GM10266 (cell line): ENCODE results near the gene LETMD1.

Experiments used
- DNase-seq: peaks from one replicate; pipeline ENCODE4 v3.0.0; 2012; ENCODE audit errors: extremely low spot score
- CTCF ChIP-seq: IDR thresholded peaks from 2 replicates; pipeline ENCODE4 v1.5.1; 2012; ENCODE audit warnings: mild to moderate bottlenecking, low read depth; ENCODE audit not compliant: control insufficient read depth, insufficient read depth; ENCODE audit errors: missing control alignments

Gene LETMD1

GRCh38 chr12:51048661-51049251 lies 629 bp downstream of the LETMD1 start:
- TF ChIP-seq CTCF: no peak
- DNase-seq: no peak

- TF ChIP-seq CTCF: no peak
- no peak for DNase-seq
Measured at GRCh38 chr12:51049525-51049924, 1.4 kb downstream of the LETMD1 start.

GRCh38 chr12:51051787-51052186 lies 3.7 kb downstream of the LETMD1 start:
- TF ChIP-seq CTCF: no peak
- DNase-seq: no peak

GRCh38 chr12:51055060-51055459 lies 6.9 kb downstream of the LETMD1 start:
- TF ChIP-seq CTCF: no peak
- no peak for DNase-seq

- TF ChIP-seq CTCF: no peak
- no peak for DNase-seq
Measured at GRCh38 chr12:51056242-51056641, 8.1 kb downstream of the LETMD1 start.

GRCh38 chr12:51059086-51059485 lies 11.0 kb downstream of the LETMD1 start:
- DNase-seq: no peak
- TF ChIP-seq CTCF: no peak

- no peak for TF ChIP-seq CTCF
- no peak for DNase-seq
Measured at GRCh38 chr12:51062631-51063397, 14.7 kb downstream of the LETMD1 start.
